Left ventricle myocardium inferior (tissue), 1 donor: ENCODE data around the gene FIBCD1. TPM values are rescaled to one million over a fixed set of nuclear protein-coding genes. Genes with fewer than 3 reads are reported as not detected.

Experiments
- DNase-seq: peaks from one replicate; pipeline ENCODE4 v3.0.0-alpha.2; 2020
- H3K27ac ChIP-seq: fragments of 200-600 bp; replicated peaks from 2 replicates; pipeline ENCODE4 v1.8.0; 2021
- H3K27me3 ChIP-seq: fragments of 200-600 bp; 2 replicates; pipeline ENCODE4 v1.8.0; 2021; ENCODE audit warnings: low read depth
- H3K36me3 ChIP-seq: fragments of 200-600 bp; 2 replicates; pipeline ENCODE4 v1.8.0; 2021
- H3K4me1 ChIP-seq: fragments of 200-600 bp; 2 replicates; pipeline ENCODE4 v1.8.0; 2021
- H3K4me3 ChIP-seq: fragments of 200-600 bp; 2 replicates; pipeline ENCODE4 v1.8.0; 2021; ENCODE audit warnings: mild to moderate bottlenecking, moderate library complexity
- H3K9me3 ChIP-seq: fragments of 200-600 bp; replicated peaks from 2 replicates; pipeline ENCODE4 v1.8.0; 2021
- CTCF ChIP-seq: fragments of 200-600 bp; IDR thresholded peaks from 2 replicates; pipeline ENCODE4 v1.8.0; 2021; ENCODE audit warnings: antibody characterized with exemption, mild to moderate bottlenecking, borderline replicate concordance
- intact Hi-C: fragments of 100-400 bp; cut with micrococcal nuclease; formaldehyde crosslinking; loops from one replicate; pipeline ENCODE4 v1.11.0; 2022
- total RNA-seq: library from RNA; stranded (reverse); fragmentation: NEBNext Ultra II Directional; extraction: Animal tissue kit (Norgen Biotek cat#: 25700); gene quantifications from one replicate; pipeline ENCODE4 v1.2.1, GENCODE V29; 2021
- donor health status: DM: no; HTN: yes; CAD: no; lungs with severe emphysema.

Gene FIBCD1
- total RNA-seq, 1 donor from 2014 or later: 0.58 TPM

DNA sequence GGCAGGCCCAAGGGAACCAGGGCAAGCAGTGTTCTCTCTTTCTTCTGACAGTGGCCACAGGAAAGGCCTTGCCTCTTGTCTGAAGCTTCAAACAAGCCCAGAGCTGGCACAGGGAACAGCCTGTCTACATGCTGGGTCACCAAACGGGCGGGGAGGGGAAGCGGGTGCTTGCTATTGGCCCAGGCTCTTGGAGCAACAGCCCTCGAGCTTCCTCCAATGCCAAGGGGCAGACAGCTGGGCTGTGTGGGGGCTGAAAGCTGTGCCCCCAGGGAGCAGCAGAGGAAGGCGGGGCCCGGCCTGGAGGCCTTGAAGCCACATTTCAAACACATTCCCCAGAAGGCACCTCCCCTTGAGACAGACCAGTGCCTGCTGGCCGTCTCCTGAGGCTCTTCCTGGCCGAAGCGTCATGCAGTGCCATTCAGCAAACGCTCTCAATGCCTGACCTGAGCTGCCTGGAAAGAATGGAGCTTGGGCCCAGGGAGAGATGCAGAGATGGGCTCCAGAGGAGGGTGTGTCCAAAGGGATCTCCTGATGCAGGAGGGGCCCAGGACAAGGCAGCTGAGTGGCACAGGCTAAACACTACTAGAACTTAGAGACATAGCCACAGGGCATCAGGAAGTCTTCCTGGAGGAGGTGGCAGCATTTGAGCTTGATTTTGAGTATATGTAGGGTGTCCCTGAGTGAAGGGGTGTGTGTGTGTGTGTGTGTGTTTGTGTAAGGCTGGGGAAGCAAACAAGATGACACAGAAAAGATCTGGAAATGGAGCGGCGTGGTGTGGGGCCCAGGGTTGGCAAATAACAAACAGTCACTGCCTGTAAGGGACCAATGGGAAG is 2.5 kb downstream of the FIBCD1 start:
- no peak for TF ChIP-seq CTCF
- H3K4me3 ChIP-seq: no peak overlapping the region
- H3K9me3 ChIP-seq: no peaks in the 10 kb centered on the region
- DNase-seq: no peak
- H3K27me3 ChIP-seq: peaks cover 100% of the 10 kb centered on the region
- no peaks in the 10 kb centered on the region for H3K36me3 ChIP-seq
- peaks cover 57% of the 10 kb centered on the region for H3K4me1 ChIP-seq
- intact Hi-C loops: loop anchor here (10.0 kb wide), 1 partner anchor 62 kb away; no protein-coding TSS in a partner anchor
- no peak overlapping the region for H3K27ac ChIP-seq

GRCh38 chr9:130935648-130936271 is 3.3 kb downstream of the FIBCD1 start:
- intact Hi-C loops: loop anchor here (10.0 kb wide), 1 partner anchor 61 kb away; no protein-coding TSS in a partner anchor
- no peak overlapping the region for H3K27ac ChIP-seq
- peaks cover 60% of the 10 kb centered on the region for H3K4me1 ChIP-seq
- TF ChIP-seq CTCF: no peak
- H3K4me3 ChIP-seq: no peak overlapping the region
- H3K9me3 ChIP-seq: no peaks in the 10 kb centered on the region
- DNase-seq: no peak
- H3K36me3 ChIP-seq: no peaks in the 10 kb centered on the region
- H3K27me3 ChIP-seq: peaks cover 94% of the 10 kb centered on the region

DNA sequence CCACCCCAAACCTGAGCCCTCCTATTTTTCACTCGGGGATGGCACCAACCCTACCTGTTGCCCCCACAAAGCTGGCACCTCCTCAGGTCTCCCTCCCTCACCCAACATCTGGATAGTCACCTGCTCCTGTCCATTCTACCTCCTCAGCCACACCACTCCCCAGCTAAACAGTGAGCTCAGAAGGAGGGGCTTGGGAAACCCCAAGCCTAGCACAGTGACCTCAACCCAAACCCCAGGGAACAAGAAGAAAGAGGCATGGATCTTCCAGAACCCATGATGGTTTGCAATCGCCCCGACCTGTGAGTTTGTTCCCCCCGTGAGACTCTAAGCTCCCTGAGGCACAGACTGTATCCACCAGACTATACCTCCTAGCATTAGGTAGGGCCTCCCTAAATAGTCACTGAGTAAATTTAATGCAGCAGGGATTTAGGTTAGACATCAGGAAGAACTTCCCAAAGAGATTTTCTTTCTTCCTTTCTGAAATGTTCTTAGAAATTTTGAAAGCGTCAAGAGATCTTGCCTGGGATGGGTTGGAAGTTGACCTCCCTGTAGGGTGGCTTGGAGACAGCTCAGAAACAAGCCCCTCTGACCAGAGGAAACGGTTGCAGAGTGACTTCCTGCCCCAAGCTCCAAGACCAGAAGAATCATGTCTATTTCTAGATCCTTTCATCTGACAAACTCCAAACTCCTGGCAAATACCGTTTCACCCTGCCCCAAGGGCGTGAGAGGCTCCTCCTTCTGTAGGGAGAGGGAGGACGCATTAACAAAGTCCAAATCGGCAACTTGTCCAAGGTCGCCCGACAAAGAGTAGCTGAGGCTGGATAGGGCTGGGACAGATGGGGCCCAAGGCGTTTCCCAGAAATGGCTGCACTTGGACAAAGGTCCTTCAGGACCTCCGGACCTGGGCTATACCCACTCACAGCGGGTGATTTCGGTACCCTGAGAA is 4.1 kb downstream of the FIBCD1 start:
- H3K27ac ChIP-seq: no peak overlapping the region
- H3K27me3 ChIP-seq: peaks cover 87% of the 10 kb centered on the region
- no peak for TF ChIP-seq CTCF
- H3K4me3 ChIP-seq: no peak overlapping the region
- no peak for DNase-seq
- H3K4me1 ChIP-seq: peaks cover 52% of the 10 kb centered on the region
- intact Hi-C loops: loop anchor here (10.0 kb wide), 1 partner anchor 60 kb away; no protein-coding TSS in a partner anchor
- H3K9me3 ChIP-seq: no peaks in the 10 kb centered on the region
- no peaks in the 10 kb centered on the region for H3K36me3 ChIP-seq

DNA sequence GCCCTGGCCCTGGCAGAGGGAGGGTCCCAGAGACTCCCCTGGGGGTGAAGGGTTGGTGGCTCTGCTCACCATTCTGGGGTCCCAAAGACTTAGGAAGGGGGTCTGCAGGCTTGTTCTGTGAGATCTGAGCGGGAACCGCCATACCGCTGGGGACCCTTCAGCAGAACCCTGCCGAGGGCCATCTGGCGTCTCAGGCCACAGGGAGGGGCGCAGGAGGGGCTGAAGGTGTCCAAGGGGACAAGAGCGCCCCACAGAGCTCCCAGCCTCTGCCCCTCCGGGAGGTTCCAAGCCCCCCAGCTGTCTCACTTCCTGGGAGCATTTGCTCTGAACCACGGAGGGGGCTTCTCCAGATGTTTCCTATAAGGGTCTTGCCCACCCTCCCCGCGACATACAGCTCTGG is 4.8 kb downstream of the FIBCD1 start:
- H3K4me1 ChIP-seq: peaks cover 45% of the 10 kb centered on the region

More for the DNA sequence above, 4.8 kb downstream of the FIBCD1 start:
- no peak overlapping the region for H3K27ac ChIP-seq
- no peak for TF ChIP-seq CTCF
- intact Hi-C loops: loop anchor here (10.0 kb wide), 1 partner anchor 59 kb away; no protein-coding TSS in a partner anchor
- H3K36me3 ChIP-seq: no peaks in the 10 kb centered on the region
- DNase-seq: no peak
- H3K27me3 ChIP-seq: peaks cover 87% of the 10 kb centered on the region
- no peaks in the 10 kb centered on the region for H3K9me3 ChIP-seq
- H3K4me3 ChIP-seq: no peak overlapping the region
